Tibial nerve (tissue), 3 donors: ENCODE results near the gene AFAP1.

Source experiments
- POLR2A ChIP-seq, 2 donors: fragments of 450-650 bp; IDR thresholded peaks; one replicate each; pipeline ENCODE4 v1.6.1; 2017; ENCODE audit warnings: antibody characterized with exemption in 2 of 2, mild to moderate bottlenecking in 2 of 2, moderate library complexity in 2 of 2
- TF ChIP-seq, protein P1 (sequence below), 5 experiments: fragments of 200-600 bp in 3 of 5; fragments of 450-650 bp in 2 of 5; sonication (generic) in 3 of 5; IDR thresholded peaks; one replicate each; pipeline ENCODE4 v1.5.1; 2016 to 2019; ENCODE audit warnings: antibody characterized with exemption in 5 of 5, mild to moderate bottlenecking in 3 of 5, moderate library complexity in 2 of 5

DNA sequence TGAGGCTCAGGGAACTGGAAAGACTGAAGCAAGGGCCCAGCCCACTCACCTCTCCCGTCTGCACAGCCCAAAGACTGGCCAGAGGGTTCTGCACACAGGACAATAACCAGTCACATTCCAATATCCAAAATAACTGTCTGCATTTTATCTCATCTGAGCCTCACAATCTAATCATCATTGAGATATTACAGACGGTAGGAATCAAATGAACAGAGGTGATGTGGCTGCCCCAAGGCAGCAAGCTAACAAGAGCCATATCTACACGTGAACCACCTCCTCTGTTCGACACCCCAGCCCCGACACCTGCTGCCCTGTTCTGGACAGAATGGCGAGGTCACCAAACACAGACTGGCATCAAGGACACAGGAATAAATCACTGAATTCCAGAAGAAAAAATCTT lies 60.5 kb downstream of the AFAP1 start:
- TF ChIP-seq, protein P1, sequence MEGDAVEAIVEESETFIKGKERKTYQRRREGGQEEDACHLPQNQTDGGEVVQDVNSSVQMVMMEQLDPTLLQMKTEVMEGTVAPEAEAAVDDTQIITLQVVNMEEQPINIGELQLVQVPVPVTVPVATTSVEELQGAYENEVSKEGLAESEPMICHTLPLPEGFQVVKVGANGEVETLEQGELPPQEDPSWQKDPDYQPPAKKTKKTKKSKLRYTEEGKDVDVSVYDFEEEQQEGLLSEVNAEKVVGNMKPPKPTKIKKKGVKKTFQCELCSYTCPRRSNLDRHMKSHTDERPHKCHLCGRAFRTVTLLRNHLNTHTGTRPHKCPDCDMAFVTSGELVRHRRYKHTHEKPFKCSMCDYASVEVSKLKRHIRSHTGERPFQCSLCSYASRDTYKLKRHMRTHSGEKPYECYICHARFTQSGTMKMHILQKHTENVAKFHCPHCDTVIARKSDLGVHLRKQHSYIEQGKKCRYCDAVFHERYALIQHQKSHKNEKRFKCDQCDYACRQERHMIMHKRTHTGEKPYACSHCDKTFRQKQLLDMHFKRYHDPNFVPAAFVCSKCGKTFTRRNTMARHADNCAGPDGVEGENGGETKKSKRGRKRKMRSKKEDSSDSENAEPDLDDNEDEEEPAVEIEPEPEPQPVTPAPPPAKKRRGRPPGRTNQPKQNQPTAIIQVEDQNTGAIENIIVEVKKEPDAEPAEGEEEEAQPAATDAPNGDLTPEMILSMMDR (IDR thresholded peaks at IDR 0.05): no peak
- TF ChIP-seq POLR2A (IDR thresholded peaks at IDR 0.05): no peak
